ENCODE data around the gene VWDE.

VWDE gene

DNA sequence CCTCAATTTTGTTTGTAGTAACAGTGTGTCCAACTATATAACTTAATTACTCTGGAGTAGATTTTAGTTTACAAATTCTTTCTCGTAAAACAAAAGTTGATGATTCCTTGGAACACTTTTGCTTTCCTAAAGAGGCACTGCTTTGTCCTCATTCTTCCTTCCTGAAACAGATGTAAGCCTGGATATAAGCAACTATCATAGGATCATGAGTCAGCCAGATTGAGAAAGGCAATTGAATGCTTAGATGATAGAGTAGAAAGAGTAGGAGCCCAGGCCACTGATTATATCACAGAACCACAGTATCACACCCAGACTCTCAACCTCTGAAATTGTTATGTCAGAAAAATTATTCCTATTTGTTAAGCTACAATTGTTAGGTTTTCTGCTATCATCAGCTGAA, 122.6 kb downstream of the VWDE start:
- DNase-seq = no peak
